K562 treated with DMSO at 1 percent for 4 hours (cell line): ENCODE results near the gene IRAK4. TPM values are rescaled to one million over a fixed set of nuclear protein-coding genes. Genes with fewer than 3 reads are reported as not detected.

ENCODE experiments used
- total RNA-seq: library from RNA; unstranded; fragments of 300-600 nt; gene quantifications from 2 replicates; pipeline ENCODE4 v1.2.3, GENCODE V29; 2022; ENCODE audit not compliant: insufficient read depth

The IRAK4 gene
- 7.0 and 15.2 TPM in 2 replicates for total RNA-seq

GRCh38 chr12:43758728-43759563 is at the start of gene IRAK4, which contains the start of gene PUS7L:
Gene IRAK4, plus strand, starts transcription at chr12:43758951. Its CDS starts 9,161 bp downstream, at chr12:43768112.
Gene PUS7L, minus strand, starts transcription at chr12:43758790. Its CDS starts 3,545 bp downstream, at chr12:43755245.

GRCh38 chr12:43805860-43806736 is 47.3 kb downstream of the IRAK4 start, which contains the start of gene TWF1:
Gene TWF1, minus strand, starts transcription at chr12:43806317. Its CDS starts 72 bp downstream, at chr12:43806245.

DNA sequence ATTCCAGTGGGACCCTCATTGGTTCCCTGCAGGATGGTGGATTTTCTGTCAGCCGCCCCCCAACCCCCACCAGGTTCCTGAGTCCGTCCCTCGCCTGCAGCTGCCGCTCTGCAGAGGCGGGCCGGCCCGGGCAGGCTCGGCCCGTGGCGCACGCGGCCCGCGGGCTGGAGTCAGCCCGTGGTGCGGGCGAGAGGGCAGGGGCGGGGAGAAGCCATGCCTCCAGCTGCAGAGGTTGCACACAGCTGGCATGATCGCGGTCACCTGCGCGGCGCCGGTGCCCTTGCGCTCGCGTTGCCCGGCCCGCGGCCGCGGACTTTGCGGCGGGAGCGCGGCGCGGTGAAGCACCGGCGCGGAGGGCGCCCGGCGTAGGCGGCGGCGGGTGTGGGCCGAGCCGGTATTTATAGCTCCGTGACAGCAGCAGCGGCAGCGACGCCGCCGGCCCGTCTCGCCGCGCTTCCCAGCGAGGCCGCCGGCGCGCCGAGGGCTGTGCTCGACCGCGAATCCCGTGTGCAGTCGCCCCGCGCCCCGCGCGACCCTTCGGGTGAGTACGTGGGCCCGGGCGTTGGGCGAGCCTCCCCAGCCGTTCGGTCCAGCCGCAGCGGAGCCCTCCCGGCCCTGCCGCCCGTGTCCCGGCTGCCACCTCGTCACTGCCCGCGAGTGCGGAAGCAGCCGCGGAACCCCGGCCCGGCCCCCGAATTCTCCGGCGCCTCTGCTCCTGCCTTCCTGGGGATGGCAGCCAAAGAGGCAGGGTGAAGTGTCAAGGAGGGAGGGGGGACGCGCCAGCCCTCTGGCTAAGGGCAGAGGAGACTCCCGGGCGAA is 77.1 kb downstream of the IRAK4 start, which contains the start of gene TMEM117:
Gene TMEM117, plus strand, starts transcription at position 426 of the 819 bp plus-strand sequence.

Other genes starting within 250 kb of the IRAK4 start
- gene ADAMTS20, start 206.7 kb upstream of the IRAK4 start, total RNA-seq: not detected in 2 replicates
- gene PUS7L, start 161 bp upstream of the IRAK4 start, total RNA-seq: 3.5 and 3.7 TPM in 2 replicates
- gene TWF1, start 47.4 kb downstream of the IRAK4 start, total RNA-seq: 9.7 and 18.0 TPM in 2 replicates
- 0.56 and 0.61 TPM in 2 replicates for gene TMEM117, start 77.1 kb downstream of the IRAK4 start, total RNA-seq